Activated T-helper 1 cell treated with Interleukin-2 at 50 U/mL for 16 hours (primary cell): ENCODE data around the gene FHOD3.
"Not testable (repeated sequence)": the region's sequence is repeated elsewhere in the genome, so short reads cannot be mapped to it uniquely, and the experiment has no call there.

Experiments used
- DNase-seq: peaks from one replicate; pipeline ENCODE4 v3.0.0-alpha.2; 2020; ENCODE audit warnings: low read depth

Gene FHOD3

DNA sequence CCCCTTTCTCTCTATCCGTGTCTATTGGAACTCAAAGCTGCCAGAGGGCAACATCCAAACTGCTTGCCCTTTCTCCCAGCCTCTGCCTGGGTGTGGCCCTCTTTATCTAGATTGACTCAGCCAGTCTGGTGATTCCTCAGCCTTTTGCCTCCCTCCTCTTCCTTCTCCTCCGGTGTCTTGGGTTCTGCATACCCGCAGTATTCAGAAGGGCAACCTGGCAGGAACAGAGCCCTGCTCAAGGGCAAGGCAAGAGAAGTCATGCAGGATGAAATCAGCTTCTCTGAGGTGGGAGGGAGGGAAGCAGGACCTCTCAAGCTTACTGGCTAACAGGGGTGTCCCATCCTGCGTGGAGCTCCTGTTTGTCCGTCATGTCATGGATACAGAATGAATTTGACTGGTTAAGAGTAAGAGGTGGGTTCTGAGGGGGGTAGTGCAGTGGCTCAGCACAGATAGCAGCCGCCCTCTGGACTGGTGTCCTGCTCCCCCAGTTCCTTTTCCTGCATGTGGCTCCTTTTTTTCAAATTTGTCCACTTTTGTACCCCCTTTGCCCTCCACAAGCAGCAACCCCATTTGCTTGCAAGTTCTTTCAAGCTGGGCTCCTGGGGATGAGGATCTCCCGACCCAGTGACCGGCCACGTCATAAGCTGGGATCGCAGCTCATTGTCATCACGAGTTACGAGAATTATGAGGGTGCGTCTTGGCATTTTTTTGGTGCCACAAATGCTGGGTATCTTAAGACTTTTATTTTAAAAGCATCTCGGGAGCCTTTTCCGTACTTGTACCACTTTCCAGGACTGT, 154.1 kb downstream of the FHOD3 start:
- DNase-seq = no peak

DNA sequence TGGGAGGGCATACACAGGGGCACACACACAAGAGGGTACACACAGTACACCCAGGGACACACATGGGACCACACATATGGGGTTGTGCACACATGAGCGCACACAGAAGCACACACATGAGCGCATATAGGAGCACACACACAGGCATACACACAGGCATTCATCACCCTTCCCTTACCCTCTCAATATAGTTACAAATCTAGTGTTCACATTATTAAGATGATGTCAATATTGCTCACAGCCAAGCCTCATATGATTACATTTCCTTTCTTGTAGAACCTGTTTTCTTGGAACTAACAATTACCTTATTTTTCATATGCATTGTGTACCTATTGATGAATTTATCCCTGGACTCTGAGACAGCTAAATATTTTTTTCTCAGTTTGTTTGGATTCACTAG, 156.7 kb downstream of the FHOD3 start:
- DNase-seq = no peak

DNA sequence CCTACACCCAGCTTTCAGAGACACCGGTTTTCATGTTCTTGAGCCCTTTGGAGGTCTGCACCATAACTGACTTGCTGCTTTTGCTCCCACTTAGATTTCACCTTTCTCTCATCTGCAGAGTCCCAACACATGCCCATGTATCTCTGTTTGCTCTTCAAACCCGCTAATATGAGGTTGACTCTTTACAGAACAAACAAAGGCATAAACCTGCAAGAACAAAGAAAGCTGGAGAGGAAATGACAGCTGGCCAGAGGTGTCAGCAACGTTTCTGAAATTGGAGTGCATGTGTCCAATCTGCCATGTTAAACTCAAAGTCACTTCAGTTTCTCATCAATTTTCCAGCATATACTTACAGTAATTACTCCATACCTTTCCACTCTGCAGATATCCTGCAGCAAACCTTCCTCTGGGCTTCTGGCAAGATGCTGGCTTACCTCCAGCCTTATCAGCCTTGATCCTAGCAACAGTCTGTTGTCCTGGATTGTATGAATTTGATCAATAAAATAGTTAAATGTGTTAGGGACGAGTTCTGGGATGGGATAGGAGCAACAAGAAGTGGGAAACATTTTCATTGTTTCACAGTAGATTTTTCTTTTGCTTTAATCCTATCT, 157.4 kb downstream of the FHOD3 start:
- DNase-seq = no peak

DNA sequence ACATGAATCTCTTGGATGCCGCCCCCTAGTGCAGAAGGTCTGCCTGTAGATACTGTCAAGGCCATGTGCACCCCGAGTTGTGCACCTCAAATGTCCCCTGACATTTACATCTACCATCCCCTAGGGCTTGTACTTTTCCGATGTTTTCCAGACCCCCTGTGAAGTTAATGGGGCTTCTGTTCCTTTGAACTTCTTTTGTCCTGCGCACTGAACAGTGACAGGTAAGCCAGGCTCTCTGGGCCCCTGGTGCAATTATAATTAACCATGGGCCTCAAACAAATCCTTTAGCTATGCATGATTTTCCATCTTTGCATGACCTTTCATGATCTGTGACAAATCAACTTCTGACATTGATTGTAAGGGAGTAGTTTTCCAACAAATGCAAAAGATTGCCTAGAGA, 158.4 kb downstream of the FHOD3 start:
- no peak for DNase-seq

DNA sequence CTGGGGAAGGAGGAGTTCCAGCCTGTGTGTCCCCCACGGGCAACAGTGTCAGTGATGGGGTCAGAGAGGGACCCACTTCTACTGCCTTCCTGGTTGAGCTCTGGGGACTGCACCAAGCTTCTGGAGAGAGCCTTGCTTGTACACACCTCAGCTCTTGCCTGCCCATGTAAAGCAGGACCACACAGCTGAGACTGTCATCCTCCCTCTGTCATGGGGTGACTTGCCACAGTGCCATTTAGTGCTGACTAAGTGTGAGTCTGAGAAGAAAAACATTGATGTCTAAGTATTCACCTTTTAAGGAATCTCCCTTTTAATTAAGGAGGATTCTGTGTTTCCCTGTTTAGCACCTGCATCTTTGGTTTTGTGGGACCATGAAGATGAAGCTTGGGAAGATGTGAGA, 159.1 kb downstream of the FHOD3 start:
- DNase-seq = no peak

DNA sequence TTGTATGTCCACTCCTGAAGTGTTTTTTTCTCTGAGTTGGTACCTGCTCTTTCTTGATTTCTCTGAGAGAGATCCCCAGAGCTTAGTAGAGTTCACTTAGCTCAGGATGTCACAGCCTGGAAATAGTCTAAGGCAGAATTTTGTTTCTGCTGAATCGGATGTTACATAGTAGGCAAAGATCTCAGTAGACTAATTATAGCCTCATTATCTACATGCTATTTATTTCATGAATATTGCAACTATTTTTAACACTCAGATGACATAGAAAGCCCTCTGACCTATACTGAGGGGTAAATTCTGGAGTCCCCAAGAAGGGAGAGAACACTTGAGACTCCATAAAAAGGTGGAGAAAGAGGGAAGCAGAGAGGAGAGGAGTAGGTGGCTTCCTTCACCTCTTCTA, 160.2 kb downstream of the FHOD3 start:
- no peak for DNase-seq

DNA sequence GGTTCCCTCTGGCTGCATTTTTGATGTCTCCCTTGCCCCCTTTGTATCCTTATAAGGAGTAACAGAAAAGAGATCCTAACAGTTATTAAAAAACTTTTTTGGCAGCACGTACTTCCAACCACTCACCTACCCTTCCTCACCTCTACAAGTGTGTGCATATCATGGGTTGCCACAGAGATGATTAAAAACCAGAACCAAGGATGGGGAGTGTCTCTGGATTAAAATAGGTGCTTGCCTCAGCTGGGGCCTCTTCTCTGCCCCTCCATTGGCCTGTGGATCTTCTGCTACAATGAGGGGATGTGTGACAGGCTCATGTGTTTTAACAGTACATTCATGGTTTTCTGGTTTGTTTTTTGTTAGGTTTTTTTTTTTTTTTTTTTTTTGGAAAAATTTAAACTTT, 160.8 kb downstream of the FHOD3 start:
- no peak for DNase-seq

DNA sequence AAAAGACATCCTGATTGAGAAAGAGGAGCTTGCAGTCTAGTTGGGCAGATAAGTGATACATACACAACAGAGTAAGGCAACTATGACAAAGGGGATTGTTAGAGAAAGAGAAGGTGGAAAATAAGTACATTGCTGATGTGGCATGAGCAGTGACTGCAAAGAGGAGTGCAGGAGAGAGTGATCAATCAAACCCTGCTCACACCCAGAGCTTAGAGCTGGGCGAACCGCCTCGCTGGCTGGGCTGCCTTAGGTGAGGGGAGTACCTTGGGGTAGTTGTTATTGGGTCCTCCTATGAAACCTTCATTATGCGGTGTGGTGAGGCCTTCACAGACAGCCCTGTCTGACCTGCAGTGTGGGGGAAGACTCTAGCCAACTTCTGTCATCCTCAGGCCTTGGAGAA, 161.7 kb downstream of the FHOD3 start:
- DNase-seq = no peak

DNA sequence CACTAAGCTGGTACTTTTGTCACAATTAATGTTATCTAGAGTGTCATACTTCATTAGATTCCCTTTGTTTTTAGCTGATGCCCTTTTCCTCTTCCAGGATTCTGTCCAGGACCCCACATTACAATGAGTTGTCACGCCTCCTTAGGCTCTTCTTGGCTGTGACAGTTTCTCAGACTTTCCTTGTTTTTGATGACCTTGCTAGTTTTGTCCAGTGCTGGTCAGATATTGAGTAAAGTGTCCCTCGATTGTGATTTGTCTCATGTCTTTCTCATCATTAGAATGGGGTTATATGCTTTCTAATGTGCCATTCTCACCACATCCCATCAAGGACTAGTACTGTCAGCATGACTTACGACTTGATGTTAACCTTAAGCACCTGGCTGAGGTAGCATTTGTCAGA, 162.3 kb downstream of the FHOD3 start:
- DNase-seq = no peak

DNA sequence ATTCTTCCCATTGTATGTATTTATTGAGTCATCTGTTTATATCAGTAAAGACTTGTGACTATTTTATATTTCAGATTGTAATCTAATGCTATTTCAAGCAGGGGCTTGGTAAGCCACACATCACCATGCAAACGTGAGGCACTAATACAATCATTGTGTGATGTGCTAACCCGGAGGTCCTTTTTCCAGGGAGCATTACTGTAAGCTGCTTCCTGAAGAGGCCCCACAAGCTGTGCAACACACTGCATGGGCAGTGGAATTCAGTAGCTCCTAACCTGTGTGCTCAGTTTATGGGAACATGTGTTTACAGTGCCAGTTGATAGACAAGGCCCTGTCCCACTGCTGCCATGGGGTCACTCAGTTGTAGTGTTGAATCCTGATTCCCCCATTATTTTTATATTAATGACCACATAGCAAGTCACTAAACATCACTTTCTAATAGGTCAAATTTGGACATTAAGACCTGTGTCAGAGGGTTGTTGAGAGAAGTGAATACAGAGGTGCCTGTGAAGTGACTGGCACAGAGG, 162.9 kb downstream of the FHOD3 start:
- DNase-seq = no peak

DNA sequence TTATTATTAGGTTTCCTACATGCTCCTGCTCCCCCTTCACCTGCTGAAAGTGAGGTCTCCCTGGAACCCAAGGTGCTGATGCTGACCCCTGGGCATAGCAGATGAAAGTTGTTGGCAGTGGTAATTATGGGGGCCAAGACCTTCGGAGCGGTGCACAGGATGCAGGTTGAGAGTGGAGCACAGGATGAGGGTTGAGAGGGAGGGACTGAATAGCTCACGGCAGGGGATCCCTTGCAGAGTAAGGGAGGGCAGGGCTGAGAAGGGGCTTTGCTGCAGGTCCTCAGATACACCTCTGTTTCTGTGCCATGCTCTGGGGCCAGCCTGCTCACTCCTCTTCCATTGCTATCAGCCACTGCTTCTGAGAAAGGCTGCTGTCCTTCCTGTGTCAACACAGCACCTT, 163.3 kb downstream of the FHOD3 start:
- no peak for DNase-seq

DNA sequence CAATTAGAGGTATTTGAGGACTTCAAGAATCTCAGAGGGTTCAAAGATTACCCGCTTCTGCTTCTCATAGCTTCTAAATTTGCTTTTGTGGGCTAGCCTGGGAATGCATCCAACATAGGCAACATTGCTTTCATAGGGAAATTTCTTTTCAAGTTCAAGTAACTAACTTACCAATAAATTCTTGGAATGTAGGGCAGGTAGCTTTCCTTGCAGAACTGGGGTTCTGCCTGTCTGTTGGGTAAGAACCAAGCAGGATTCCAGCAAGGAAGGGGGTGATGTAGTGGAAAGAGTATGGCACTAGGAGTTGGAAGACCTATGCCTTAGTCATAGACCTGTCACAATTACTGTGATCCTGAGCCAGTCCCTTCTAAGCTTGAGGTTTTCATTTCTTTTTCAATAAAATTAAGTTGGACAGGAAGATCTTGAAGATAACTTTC, 164.1 kb downstream of the FHOD3 start:
- DNase-seq = no peak

DNA sequence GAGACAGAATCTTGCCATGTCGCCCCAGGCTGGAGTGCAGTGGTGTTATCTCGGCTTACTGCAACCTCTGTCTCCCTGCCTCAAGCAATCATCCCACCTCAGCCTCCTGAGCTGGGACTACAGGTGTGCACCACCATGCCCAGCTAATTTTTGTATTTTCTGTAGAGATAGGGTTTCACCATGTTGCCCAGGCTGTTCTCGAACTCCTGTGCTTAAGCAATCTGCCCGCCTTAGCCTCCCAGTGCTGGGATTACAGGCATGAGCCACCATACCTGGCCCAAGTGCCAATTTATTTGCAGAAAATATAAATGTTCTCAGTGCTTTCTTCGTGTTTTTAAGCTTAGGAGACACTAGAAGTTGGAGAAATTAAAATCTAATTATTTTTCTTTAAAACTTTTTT, 166.0 kb downstream of the FHOD3 start:
- DNase-seq = not testable (repeated sequence)

DNA sequence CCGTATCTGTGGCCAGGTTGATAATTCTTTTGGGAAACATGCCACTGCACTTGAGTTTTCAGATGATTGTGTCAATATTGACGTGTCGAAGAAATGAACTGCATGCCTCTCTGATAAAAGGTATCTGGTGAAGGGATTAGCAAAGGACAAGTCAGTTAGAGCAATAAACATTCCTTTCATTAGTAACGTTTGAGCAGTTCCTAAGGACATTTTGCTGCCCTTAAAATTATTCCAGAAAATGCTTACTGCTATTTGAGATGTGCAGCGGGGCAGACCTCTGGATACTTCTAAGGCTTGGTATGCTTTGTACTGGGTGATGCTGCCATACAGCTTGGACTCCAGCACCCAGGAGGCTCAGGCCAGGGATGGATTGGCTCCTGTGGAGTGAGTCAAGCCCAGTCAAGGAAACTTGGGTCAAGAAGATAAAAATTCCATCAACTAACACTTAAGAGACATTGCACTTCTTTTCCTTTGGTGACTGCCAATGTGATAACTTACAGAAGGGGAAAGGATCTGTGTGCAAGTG, 166.7 kb downstream of the FHOD3 start:
- no peak for DNase-seq

DNA sequence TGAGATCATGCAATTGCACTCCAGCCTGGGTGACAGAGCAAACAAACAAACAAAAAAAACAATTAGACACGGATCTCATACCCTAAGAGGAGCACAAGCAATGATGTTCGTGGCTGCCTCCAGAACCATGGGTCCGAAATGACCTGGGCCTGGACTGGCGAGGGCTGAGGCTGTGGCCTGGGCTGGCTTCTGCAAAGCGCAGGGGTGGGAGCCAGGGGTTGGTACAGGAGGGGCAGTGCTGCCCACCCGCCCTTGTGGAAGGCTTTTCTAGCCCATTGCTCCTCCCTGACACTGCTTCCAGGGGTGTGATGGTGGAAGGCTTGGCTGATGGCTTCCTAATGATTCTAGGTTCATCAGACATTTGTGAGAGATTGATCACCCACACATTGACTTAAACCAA, 167.8 kb downstream of the FHOD3 start:
- no peak for DNase-seq

DNA sequence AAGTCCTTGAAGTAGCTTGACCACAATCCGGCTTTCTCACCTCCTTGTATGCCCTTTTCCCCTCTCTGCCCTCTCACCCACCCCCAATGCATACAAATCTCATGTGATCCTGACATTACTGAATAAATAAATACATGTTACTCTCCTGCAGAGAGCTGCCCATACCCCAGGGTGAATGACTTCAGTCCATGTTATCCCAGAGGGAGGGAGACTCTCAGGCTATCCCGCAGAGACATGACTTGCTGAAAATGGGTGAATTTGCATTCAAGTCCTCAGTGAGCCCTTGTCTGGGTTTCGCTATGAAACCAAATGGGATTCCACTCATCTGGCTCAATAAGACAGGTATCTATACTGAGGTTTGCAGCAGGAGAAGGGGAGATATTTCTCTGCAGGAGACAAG, 168.5 kb downstream of the FHOD3 start:
- DNase-seq = no peak

DNA sequence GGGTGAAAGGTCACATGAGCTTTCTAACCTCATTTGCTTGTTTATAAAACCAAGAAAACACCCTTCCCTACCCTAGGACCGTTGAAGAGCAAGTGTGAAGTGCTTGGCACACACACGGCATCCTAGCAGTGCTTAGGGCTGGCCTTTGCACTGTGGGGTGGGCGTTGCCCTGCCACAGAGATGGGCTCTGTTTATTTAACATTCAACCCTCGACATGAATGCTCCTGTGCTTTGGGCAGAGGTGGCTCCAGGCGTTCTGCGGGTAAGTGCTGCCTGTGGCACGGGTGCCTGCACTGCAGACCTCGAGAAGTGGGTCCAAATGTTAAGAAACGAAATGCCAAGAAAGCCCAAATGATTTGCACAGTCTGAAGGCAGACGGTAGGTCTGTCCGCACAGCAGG, 170.1 kb downstream of the FHOD3 start:
- no peak for DNase-seq

DNA sequence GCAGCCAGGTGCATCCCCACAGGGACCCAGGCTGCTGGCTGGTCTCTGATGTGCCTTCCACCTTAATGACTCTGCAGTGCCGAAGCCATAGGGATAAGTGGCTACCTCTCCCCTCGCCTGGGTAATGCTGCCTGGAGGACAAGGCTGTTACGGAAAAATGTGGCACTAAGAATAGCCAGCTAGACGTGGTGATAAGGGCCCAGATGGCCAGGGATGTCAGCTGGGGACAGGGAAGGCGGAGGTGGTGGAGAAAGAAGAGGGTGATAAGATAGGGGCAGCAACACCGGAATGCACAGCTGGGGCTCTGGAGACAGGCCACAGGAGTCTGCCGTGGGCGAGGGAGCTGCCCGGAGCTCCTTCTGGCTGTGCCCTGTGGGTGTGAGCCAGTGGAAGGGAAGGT, 170.6 kb downstream of the FHOD3 start:
- no peak for DNase-seq

DNA sequence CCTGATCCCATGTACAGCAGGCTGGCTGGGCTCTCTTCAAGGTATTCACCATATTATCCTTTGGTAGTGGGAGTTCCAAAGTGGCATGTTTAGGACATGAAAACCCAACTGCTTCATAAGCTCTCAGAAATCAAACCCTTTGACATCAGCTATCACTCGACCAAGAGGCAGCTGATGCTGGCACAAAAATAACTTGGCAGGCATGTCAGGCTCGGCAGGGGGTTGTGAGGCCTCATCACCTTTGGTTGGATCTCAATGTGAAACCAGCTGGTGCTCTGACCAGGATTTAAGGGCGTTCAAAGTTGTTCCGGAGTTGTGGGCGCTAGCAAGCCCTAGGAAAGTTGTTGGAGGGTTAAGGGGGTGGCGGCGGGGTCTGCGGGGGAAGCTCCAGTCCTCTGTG, 171.9 kb downstream of the FHOD3 start:
- DNase-seq = no peak

DNA sequence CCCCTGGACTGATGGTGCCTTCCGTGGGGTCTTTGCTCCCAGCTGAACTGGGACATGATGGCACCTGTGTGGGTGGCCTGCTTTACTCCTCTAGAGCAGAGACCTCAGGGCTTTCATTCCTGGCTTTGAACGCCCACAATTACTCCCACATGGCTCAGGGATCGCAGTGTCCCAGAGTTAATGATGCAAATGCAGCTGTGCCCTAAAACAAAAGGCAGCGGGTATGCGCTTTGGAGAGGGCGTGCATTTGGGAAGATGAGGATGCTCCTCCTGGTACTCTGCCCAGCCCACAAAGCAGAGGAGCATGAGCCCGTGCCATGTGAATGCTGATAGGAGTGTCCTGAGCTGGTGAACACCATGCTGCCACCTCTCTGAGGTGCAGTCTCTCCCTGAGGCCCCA, 173.4 kb downstream of the FHOD3 start:
- DNase-seq = no peak

DNA sequence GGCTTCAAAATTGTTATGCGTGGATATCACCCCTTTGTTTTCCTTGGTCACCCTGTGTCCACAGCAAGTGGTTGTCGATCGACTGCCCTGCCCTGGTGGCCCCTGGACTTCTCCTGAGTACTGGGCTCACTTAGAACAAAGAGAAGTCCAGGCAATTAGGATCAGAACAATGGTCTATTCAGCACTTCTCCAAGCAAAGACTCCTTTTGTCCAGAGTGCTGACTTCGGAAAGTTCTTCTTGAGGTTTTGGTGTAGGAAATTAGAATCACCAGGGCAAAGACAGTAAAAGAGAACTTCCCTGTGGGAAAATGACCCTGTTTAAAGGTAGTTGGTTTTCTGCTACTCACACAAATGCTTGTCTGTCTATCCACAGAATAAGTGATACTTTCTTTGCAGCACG, 173.9 kb downstream of the FHOD3 start:
- DNase-seq = no peak

DNA sequence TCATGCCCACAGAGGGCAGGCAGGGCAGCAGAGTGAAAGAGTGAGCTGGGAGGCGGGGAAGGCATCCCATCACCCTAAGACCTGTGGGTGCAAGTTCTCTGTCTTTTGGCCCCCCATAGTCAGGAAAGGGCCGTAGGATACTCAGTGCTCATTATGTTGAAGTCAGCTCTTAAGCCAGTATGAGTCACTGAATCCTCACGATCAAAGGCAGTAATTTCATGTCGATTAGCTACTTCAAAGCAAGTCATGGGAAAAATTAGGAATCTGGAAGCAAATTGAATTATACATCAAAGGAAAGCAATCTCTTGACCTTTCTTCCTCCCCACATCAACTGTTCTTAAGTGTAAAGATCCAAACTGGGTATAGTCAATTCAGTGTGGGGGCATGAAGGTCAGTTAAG, 178.9 kb downstream of the FHOD3 start:
- DNase-seq = no peak

DNA sequence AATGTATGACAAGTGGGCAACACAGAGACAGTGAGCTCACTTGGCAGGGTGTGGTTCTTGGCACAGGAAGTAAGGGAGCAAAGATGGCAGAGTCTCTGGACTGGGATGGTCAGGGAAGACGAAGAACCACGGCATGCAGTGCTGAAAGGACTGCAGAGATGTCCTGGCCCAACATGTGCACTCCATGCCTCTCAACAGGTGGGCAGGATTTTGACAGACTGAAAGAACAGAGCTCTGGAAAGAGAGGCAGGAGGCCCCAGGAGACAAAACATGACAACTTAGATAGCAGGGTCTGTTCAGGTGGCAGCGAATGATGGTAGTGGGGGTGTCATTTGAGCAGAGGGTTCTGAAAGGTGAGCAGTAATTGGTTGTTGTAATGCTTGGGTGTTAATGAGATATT, 180.3 kb downstream of the FHOD3 start:
- no peak for DNase-seq
